GM18870 (cell line): ENCODE data around the gene TNRC18.

ENCODE experiments used
- ATAC-seq: cut with Tn5 transposase; IDR thresholded peaks from one replicate; pipeline ENCODE4 v1.9.1; 2021; ENCODE audit warnings: moderate library complexity; ENCODE audit not compliant: unreplicated experiment

The TNRC18 gene

DNA sequence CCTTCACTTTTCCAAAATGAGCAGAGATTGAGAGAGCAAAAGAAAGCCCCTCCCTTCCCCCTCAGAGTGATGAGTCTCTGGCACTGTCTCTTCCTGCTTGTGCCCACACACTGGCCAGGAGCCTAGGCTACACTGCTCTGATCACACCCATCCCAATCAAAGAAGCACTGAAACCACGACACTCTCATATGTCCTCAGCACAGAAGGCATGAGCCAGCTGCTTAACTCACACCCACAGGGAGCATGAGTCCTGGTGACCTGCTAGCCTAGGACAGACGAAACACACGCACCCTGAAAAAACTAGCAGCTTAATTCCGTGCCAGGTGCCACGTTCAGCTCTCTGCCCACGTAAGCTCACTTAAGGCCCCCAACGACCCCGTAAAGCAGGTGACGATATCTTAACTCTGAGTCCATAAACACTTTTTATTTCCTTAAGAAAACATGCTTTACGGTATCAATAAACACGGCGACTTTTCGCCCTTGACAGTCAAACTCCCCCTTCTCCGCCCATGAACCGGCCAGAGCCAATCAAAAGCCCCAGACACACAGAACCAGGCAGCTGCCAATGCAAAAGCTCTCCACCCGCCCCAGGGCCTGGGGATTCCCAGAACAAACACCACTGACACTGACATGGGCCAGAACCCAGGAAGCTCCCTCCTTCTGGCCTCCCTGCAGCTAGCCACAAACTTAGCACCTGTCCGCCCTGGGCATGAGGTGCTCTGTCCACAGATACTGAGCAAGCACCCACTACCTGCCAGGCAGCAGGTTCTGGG, 69.0 kb downstream of the TNRC18 start:
- ATAC-seq = no peak

- no peak for ATAC-seq
These were observed 71.1 kb downstream of the TNRC18 start for GRCh38 chr7:5352440-5353010.

- ATAC-seq = no peak
These were observed 71.9 kb downstream of the TNRC18 start for GRCh38 chr7:5351507-5352265.

DNA sequence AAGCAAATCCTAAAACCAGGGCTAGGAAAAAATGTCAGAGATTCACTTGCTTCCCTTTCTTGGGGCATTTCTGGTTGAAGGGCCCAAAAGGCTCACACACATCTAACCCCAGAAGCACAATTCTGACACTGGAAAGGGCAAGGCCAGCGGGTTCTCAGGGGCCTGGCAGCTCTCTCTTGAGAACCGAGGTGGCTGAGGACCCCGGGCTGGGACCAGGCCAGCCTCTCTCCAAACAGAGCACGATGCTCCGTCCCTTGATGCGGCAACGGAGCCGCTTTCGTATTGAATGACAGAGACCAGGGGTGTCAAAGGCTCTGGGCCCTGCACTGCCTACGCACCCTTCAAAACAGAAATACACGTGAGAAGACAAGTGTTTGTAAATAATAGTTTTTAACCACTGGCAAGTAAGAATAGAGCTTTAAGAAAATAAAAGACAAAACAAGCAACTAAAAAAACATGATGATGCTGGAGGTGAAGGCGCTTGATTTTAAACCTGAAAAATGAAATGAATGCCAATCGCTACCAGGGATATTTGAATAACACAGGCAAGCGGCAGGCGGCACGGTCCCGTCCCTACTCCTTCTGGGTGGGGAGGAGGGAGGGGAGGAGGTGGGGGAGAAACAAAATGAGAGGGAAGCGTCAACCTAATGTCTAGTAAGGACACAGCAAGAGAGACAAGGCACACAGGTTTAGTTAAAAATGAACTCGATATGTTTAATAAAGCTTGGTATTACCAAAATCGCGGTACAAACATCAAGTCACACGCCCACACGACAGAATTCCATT, 72.8 kb downstream of the TNRC18 start:
- no peak for ATAC-seq

- no peak for ATAC-seq
These were observed 73.5 kb downstream of the TNRC18 start for GRCh38 chr7:5350174-5350463.

DNA sequence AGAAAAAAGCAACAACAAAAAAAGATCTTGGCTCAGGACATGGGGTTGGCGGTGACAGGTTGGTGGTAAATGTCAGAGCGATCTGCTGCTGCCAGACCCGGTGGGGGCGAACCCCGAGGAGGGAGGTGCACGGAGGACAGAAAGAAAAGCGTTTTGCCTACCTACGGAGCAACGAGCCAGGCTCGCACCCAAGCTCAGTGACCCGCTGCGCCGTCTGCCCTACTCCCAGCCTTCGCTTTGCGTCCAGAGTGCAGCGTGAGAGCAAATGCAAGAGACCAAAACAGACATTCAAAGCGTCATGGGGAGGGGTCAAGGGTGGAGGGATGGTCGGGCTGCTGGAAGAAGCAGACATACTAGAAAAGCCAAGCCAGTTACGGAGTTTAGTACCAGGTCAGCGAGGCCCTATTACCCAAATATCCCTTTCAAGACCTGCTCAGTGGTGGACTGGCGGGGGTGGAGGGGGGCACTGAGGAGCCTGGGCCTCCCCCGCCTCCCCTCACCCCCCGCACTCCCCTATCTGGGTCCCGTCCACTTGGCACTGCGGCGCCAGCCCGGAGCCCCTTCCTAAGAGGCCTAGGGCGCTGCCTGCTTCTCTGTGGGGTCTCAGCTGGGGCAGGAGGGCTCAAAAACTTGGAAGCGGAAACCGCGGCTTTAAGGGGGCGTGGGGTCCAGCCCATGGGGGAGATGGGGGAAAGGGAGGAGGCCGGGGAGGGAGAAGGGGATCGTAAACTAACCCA, 74.0 kb downstream of the TNRC18 start:
- no peak for ATAC-seq

DNA sequence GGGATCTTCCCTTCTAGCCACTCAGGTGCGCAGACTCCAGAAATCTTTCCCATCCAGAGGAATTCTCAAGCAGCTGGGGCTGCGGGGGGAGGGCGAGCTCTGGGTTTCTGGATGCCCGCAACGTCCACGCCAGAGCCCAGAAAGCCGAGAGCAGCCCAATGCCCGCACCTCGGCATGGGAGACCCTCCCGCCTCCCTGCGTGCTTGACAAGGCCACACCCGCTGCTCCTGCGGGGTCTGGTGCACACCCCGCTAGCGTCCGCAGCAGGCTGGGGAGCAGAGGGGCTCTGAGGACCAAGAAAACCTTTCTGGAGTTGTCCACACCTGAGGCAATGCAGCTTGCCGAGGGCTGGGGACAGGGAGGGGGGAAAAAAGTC, 74.6 kb downstream of the TNRC18 start:
- no peak for ATAC-seq

DNA sequence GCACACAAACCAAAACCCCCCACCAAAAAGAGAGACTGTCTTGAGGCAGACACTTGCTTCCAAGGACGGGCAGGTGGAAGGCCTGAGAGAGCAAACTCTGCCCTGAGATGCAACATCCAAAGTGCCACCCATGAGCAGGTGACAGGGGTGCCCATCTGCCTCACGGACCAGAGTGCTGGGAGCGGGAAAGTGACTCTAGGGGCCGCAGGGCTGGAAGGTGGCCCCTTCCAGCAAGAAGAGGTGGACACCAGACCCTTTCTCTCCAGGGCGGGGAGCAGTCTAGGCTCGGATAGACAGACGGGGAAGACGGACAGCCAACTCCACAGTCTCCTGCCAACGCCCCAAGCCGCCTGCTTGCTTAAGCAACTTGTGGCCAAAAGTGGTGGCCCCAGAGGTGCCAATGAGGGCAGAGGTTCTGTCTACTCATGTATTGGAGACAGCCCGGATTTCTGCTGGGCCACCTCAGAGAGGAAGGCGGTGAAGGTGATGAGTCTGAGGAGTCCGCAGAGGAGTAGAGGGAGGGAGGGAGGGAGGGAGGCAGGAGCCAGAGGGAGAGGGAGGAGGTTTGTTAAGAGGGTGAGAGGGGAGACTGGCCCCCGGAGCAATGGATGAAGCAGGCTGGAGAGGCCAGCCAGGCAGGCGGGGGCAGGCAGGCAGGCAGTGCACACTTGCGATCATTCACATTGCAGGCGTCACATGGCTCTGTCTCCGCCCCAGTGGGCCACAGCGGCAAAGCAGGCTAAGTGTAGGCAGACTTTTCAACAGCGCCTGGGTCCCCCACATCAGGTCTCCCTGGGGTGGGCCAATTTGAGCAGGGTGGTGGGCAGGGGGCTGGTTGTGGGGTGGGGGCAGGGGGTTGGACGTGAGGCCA, 75.3 kb downstream of the TNRC18 start:
- no peak for ATAC-seq

GRCh38 chr7:5345671-5346070, 78.0 kb downstream of the TNRC18 start:
- ATAC-seq = no peak

DNA sequence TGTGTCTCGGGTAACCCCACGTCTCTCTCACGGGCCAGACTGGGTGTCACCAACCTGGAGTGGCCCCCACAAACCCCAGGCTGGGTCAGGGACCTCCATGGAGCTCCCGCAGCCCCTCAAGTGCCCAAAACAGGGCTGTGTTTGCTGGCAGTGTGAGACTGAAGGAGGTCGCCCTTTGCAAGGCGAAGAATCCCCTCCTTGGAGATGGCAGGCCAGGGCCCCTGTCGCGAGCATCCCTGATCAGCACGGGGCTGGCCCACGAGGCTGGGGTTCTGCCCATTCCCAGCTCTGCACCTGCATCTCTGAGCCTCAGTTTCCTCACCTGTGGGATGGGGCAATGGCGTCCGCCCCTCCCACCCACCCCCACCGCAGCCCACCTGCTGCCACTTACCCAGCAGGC, 78.5 kb downstream of the TNRC18 start:
- ATAC-seq = no peak

GRCh38 chr7:5344342-5344741, 79.3 kb downstream of the TNRC18 start:
- no peak for ATAC-seq

DNA sequence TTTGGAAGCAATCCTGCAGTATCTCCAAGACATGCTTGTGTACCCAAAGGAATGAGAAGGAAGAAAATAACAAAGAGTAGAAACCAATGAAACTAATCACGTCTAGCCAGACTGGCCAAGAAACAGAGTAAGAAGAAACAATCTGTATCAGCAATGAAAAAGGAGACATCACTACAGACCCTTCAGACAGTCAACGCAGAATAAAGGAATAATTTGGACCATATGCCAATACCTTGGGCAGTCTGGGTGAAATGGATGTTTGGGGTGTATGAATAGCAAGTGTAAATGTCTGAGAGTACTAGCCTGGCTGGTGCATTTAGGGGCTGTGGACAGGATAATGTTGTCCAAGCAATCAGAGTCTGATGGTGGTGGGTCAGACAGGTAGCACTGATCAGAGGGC, 79.8 kb downstream of the TNRC18 start:
- ATAC-seq = no peak

GRCh38 chr7:5342631-5343030, 81.0 kb downstream of the TNRC18 start:
- no peak for ATAC-seq

- ATAC-seq = no peak
These were observed 83.7 kb downstream of the TNRC18 start for GRCh38 chr7:5339955-5340354.

DNA sequence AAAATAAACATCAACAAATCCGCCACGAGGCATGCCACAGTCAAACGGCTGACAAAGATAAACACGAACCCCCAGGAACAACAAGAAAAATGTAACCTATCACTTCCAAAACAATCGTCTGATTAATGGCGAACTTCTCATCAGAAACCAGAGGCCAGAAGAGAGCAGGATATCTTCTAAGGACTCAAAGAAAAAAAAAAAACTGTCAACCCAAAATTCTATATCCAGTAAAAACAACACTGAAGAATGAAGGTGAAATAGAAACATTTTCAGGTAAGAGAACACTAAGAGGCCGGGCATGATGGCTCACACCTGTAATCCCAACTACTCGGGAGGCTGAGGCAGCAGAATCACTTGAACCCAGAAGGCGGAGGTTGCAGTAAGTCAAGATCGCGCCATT, 86.6 kb downstream of the TNRC18 start:
- ATAC-seq = no peak

- ATAC-seq = no peak
These were observed 89.0 kb downstream of the TNRC18 start for GRCh38 chr7:5334671-5335070.

DNA sequence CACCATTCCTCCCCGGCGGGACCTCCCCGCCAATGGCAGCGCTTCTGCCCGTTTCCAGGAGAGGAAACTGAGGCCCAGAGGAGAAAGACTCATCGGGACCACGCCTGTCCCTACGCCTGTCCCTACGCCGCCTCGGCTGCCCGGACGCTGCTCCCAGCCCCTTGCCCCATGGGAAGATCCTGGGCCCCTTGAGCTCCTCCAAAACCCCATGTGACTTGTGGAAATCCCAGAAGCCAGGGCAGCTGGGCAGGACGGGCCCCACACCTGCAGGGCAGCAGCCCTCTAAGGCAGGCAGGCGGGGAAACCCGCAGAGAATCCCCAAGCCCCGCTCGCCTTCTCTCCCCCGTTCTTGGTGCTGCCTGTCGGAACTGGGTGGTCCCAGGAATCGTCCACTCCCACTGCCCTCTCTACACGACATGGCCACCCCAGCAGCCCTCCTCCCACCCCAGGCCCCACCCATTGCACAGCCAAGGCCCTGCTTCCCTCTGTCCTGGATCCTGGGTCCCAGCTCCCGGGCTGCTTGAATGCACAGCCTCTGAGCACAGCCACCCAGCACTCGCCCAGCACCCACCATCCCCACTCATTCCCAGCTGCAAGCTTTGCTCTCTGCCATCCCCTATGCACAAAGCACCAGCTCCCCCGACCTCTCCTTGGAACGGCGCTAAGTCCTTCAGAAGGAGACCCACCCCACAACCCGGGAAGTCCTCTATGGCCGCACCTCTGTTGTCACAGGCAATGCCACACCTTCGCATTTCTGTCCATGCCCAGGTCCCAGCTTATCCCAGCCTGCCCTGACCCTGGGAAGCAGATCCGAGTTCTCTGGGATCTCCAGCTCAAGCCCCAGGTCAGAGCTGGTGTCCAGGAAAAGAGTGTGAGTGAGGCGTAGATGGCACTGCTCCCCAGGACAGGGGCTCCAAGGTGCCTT, 90.3 kb downstream of the TNRC18 start:
- ATAC-seq = no peak

- no peak for ATAC-seq
These were observed 91.1 kb downstream of the TNRC18 start for GRCh38 chr7:5332579-5332978.

DNA sequence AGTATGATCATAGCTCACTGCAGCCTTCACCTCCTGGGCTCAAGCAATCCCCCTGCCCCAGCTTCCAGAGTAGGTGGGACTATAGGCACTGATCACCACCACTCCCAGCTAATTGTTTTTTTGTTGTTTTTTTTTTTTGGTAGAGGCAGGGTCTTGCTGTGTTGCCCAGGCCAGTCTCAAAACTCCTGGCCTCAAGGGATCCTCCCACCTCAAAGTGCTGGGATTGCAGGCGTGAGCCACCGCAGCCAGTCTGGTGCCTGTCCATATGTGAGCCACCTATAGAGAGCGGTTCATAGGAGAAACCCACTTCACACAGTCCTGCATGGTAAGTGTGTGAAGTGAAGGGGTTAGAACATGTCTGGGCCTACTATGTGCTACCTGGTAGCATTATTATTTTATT, 93.3 kb downstream of the TNRC18 start:
- ATAC-seq = no peak
